ENCODE data around the gene VRK3.
"Not testable (repeated sequence)": the region's sequence is repeated elsewhere in the genome, so short reads cannot be mapped to it uniquely, and the experiment has no call there.

The VRK3 gene

GRCh38 chr19:49986354-49986753 lies 38.8 kb downstream of the VRK3 start:
- DNase-seq: no peak

GRCh38 chr19:49985871-49986270 lies 39.3 kb downstream of the VRK3 start:
- DNase-seq: peak; percentile 29 to 52 (median 37)

GRCh38 chr19:49984491-49984890 lies 40.7 kb downstream of the VRK3 start:
- DNase-seq: no peak

DNA sequence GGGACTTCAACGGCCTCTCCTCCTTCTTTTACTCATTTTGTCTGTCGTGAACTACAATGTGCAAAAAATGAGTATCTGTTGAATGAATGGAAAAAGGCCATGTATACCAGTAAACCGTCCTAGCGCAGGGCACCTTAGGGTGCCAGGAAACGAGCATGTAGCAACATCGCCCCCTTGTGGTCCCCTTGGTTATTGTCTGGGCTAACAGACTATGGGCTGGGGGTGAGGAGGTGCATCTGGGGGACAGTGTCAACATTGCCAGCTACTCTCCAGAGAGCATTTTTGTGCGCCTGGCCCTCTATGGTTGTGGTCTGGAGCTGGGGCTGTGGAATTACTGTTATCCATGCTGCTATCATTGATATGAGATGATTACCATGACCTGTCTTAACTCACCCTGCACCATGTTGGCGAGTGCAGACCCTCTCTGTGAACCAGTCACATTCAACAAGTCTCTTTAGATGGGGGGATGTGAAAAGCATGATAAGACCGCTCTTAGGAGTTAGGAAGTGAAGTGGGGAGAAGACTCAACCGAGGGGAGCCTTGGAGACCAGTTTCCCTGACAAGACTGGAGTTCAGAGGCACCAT lies 41.4 kb downstream of the VRK3 start:
- DNase-seq: peak; percentile 81 to 91 (median 86)

- DNase-seq: no peak
Measured at GRCh38 chr19:49981603-49982593, 43.3 kb downstream of the VRK3 start.

DNA sequence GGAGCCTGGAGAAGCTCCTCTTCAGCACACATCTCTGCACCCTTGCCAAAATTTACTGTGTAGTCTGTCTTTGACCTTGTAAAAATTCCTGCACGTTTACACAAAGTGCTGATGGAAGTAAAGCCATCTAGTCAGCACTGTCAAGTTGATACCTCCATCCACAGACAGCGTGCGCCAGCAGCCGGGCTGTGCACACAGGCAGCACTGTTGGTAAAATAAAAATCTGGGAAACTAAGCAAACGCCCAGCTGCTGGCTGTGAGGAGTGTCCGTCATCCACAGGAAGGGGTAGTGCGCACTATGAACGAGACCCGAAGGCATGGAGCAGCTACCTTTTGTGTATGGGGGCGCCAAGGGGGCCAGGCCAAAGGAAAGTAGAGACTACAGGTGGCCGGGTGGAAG lies 46.8 kb downstream of the VRK3 start:
- DNase-seq: no peak

GRCh38 chr19:49977881-49978280 lies 47.3 kb downstream of the VRK3 start:
- DNase-seq: no peak

DNA sequence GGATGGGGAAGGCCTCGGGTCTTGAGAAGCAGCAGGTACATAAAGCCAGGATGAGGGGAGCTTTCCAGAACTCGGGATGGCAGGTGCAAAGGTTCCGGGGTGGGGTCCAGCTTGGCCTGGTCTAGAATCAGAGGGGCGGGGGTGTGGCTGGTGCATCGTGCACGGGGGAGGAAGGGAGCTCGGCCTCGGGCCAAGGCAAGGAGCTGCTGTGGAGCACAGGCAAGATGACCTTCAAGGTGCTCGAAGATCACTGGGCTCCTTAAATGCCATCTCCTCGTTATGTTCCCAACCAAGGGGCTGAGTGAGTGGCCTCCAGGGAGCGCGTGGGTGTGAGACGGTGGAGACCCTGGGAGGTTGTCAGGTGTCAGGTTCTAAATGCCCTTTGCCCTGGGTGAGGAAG lies 48.1 kb downstream of the VRK3 start:
- no peak for DNase-seq

DNA sequence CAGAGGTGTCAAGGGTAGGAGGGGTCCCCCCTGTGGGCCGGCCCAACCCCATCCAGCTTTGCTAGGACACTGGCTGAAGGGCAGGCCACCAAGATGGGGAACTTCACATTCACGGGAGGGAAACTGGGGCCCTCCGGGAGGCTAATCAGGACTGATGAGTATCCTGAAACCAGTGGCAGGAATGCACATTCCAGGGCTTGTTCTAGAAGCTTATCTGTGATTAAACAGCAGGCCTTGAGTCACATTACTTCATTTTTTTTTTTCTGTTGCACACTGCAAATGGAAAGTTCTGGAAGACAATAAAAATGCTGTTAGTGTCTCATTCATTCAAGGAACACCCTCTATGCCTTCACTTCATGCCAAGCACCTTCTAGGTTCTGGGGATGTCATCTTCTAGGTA lies 48.7 kb downstream of the VRK3 start:
- DNase-seq: no peak

GRCh38 chr19:49975051-49975450 lies 50.1 kb downstream of the VRK3 start:
- no peak for DNase-seq

DNA sequence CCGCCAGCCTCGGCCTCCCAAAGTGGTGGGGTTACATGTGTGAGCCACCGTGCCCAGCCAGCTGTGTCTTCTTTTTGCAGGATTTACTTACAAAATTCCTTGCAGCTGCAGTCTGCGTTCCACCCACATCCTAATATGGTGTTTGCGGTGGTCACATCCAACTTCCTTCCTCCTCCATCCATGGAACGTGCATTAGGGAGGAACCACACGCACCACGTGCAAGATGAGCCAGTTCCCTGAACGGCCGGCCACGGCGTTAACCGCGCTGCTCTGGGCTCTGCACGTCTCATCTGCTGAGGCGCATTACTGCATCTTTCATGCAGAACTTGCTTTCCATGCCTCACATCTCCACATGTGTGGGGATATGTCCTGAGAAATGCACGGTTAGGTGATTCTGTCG lies 51.2 kb downstream of the VRK3 start:
- peak; percentile 76 to 78 (median 78) for DNase-seq

DNA sequence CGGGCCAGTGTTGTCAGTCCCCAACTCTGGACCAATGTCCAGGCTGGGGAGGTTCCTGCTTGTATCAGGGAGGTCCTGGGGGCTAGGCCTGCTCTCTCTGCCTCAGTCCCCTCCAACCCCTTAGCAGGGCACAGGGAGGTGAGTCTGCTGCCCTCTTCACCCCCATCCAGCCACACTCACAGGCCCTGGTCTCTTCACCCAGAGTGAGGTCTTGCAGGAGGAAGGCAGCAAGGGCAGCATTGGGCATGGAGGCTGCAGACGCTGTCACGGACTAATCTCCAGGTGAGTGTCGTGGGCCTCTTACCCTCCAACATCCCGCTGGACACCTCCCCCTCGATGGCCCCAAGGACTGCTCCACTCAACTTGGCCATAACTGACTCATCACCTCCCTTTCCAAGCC lies 52.3 kb downstream of the VRK3 start:
- DNase-seq: no peak

DNA sequence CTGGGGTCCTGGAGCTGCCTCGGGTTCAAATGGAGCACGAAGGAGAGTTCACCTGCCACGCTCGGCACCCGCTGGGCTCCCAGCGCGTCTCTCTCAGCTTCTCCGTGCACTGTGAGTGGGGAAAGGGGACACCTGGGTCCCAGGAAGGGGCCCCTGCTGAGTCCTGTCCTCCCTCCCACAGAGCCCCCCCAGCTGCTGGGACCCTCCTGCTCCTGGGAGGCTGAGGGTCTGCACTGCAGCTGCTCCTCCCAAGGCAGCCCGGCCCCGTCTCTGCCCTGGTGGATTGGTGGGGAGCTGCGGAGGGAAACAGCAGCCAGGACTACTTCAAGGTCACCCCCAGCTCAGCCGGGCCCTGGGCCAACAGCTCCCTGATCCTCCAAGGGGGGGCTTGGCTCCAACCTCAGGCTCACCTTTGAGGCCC lies 53.2 kb downstream of the VRK3 start:
- DNase-seq: no peak

- peak; percentile 71 to 78 (median 73) for DNase-seq
Measured at GRCh38 chr19:49969355-49969754, 55.8 kb downstream of the VRK3 start.

GRCh38 chr19:49968279-49968922 lies 56.8 kb downstream of the VRK3 start:
- peak; percentile 66 to 90 (median 80) for DNase-seq

DNA sequence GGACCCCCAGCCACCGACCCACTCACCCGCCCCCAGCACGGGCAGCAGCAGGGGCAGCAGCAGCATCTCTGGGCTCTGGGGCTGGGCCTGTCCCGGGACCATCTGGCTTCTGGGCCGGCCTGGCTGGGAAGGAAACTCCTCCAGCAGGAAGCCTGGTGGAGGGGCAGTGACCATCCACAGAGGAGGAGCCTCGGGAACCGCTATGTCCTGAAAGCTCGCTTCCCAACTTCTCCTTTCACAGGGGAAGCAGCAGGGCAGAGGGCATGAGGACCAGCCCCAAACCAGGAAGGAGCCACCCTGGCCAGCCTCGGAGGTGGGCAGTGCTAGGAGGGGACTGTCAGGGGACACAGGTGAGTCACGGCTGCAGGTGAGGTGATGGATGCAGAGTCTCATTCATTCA lies 64.2 kb downstream of the VRK3 start, which contains the start of gene SIGLEC11:
SIGLEC11 (minus strand) TSS at position 193 of the 400 bp plus-strand sequence; CDS start at position 102, 91 bp downstream.
- peak in 2 of 3 donors; percentile 54 to 56 for DNase-seq

- not testable (repeated sequence) for DNase-seq
Measured at GRCh38 chr19:49959892-49960291, 65.3 kb downstream of the VRK3 start.

- not testable (repeated sequence) for DNase-seq
Measured at GRCh38 chr19:49958596-49958995, 66.6 kb downstream of the VRK3 start.

- not testable (repeated sequence) for DNase-seq
Measured at GRCh38 chr19:49958144-49958543, 67.0 kb downstream of the VRK3 start.

- DNase-seq: no peak
Measured at GRCh38 chr19:49957262-49957915, 67.8 kb downstream of the VRK3 start.

- DNase-seq: no peak
Measured at GRCh38 chr19:49956115-49956495, 69.1 kb downstream of the VRK3 start.

GRCh38 chr19:49954933-49955332 lies 70.2 kb downstream of the VRK3 start:
- no peak for DNase-seq

Data from suppressor macrophage treated with lipopolysaccharide for 1 hour (primary cell).